HG03575 (cell line): ENCODE measurements around the gene ANGPT4.

ENCODE experiments used
- ATAC-seq: cut with Tn5 transposase; IDR thresholded peaks from one replicate; pipeline ENCODE4 v1.9.1; 2021; ENCODE audit not compliant: unreplicated experiment, insufficient number of reproducible peaks, low FRiP score; ENCODE audit errors: extremely low read depth

ANGPT4 gene

DNA sequence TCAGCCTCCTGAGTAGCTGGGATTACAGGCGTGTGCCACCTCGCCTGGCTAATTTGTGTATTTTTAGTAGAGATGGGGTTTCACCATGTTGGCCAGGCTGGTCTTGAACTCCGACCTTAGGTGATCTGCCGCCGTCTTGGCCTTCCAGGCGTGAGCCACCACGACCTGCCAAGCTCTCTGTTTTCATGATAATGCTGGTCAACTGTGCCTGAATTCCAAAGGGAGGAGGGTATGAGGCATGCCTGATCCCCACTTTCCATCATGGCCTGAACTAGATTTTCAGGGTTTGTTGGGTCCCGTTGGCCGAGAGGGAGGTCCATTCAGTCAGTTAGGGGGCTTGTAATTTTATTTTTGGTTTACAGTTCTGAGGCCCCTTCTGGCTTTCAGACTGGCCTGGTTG, 28.0 kb upstream of the ANGPT4 start:
- ATAC-seq = no peak

DNA sequence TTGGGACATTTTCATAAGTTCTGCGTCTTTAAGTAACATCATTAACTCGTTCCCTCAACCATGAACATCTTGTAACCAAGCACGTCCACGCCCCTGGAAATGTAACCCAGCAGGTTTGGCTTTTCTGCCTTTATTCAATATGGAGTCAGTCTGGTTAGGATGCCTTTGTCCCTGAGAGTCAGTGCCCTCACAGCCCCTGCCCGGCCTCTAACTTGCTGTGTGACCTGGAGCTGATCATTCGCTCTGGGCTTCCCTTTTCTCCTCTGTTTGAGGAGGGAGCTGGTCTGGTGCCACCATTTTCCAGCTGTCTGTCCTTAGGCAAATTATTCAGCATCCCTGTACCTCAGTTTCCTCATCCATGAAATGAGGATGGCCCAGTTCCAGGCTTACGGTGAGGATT, 26.5 kb upstream of the ANGPT4 start:
- no peak for ATAC-seq

DNA sequence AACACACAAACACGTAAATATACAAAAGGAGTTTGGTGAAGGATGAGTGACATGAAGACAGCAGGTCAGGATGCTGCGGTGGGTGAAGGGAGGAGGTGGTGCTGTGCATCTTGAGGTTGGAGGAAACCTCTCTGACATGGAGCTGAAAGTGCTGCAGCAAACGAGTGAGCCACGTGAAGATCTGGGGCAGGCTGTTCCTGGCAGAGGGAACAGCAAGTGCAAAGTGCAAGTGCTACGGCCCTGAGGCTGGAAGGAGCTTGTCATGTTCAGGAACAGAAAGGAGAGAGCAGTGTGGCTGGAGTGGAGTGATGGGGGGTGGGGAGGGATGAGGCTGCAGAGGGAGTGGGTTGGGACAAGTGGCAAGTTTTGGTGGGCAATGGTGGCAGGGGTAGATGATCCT, 24.8 kb upstream of the ANGPT4 start:
- no peak for ATAC-seq

DNA sequence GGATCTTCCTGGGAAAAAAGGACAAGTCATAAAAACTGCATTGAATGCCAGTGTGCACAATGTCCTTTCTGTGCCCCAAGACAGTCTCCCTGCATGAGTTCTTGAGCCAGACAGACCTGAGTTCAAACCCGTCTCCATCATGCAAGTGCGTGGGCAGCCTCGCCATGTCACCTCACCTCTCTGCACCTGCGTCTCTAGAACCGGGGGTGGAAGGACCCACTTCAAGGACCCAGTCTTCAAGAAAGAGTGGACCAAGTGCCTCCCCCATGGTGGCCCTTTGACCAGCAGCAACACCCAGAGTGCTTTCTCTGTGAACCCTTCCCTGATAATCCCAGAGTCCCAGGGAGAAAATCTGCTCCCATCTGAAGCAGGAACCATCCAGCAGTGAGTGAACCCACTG, 23.5 kb upstream of the ANGPT4 start:
- ATAC-seq = no peak

DNA sequence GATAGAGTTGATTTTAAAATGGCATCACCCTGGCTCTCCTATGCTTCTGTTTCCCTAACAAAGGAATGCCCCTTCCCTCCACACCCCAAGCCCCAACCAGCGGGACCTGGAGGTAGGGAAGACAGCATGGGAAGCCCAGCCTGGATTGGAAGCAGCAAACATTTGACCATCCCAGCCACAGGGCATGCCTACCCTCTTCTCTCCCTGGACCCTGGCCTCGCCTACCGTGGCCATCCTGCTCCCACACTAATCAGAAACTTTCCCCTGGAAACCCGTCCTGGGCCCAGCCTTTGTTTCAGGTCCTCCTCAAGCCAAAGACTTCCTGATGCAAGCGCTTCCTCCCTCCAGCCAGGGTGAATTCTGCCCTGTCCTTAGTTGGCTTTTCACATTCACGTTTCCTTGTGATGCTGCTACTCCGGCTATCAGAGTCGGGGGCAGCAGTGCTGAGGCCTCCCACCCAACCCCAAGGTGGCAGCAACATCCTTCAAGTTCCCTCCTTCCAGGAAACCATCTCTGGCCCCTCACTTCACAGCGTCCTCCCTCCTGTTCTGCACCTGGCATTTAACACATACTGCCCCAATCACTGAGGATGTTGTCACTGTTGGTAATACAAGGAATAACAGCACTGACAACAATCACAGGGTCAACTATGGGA, 18.2 kb upstream of the ANGPT4 start:
- no peak for ATAC-seq

DNA sequence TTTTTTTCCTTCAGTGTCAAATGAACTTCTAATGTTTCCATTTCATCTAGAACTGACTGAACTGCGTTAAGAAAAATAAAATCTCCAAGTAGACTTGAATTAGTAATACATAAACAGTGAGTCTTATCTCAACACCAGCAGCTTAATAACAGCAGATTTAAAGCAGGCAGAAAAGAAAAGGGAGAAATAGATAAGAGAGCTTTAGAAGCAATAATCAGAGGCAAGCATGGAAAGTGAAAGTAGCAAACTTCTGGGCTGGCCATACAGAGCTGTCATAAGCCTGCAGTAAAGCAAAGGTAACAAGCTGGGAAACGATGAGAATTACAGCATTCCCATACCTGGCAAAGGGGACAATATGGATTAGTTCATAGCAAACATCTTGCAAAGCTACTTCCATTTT, 16.9 kb upstream of the ANGPT4 start:
- ATAC-seq = no peak

DNA sequence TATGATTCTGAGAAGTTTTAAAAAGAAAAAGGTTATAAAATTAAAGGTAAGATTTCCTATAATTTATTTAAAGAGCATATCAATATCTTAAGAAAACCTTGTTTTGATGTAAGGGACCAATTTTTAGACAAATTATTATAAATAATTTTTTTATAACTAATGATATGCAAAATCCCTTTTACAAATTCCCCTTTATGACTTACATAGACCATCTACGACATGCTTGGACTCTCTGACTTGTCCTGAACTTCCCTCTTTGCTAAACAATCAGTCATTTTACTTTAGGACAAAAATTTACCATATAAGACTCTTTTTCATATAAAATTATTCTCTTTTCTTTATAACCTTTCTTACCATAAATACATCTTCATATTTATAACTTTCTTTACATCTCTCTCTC, 15.3 kb upstream of the ANGPT4 start:
- ATAC-seq = no peak

DNA sequence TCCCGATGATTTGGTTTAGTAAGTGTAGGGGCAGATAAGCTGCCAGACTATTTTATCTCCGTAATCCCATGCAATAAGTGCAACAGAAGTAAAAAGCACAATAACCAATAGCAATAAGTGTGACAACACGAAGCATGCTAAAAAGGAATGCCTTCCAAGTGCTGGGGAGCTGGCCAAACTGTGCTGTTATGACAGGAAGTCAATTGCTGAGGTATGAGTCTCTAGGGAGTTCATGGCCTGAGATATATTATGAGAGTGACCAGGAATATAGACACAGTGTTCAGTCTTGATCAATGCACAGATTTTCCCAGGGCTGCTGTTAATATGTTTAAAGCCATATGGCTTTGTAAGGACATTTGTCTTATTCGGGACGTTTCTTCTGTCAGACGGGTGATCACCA, 10.5 kb upstream of the ANGPT4 start:
- ATAC-seq = no peak

DNA sequence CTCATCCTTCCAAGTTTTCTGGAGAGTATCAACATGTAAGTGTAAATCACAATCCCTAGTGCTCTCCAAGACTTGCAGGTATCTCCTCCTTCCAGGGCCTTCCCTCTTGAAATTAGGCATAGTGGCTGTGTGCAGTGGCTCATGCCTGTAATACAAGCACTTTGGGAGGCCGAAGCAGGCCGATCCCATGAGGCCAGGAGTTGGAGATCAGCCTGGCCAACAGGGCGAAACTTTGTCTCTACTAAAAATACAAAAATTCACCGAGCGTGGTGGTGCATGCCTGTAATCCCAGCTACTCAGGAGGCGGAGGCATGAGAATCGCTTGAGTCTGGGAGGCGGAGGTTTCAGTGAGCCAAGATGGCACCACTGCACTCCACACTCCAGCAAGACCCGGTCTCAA, 9.4 kb upstream of the ANGPT4 start:
- ATAC-seq = no peak

DNA sequence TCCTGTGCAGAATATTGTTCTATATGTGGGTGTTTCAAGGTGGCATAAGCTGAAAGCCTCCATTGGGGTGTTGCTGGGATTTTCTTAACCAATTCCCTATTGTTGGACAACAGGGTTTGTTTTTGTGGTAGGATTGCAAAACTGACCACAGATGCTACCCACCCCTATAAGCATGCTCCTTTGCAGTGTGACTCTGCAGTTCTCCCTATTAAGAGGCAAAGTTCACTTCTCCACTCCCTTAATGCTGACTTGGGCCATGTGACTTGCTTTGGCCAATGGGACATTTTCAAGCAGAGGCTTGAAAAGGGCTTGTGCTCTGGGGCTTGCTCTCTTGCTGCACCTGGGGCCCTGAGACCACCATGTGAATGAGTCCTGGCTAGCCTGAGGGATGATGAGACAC, 8.5 kb upstream of the ANGPT4 start:
- no peak for ATAC-seq

DNA sequence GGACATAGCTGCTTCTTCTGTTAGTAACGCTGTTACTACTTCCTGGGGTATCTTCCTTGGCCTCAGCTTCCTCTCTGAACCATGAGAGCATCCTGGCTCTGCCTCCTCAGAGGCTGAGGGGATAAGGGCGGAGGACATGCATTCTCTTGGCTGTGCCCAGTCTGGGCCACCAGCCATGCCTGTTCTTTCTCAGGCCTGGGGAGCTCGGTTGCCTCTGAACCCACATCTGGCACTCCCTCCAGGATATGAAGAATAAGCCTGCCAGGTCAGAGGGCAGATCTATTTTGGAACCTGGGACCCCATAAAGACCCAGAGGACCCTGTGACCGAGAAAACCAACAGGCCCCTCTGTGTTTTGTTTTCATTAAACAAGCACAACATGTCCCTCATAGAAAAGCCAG, 6.6 kb upstream of the ANGPT4 start:
- ATAC-seq = no peak

DNA sequence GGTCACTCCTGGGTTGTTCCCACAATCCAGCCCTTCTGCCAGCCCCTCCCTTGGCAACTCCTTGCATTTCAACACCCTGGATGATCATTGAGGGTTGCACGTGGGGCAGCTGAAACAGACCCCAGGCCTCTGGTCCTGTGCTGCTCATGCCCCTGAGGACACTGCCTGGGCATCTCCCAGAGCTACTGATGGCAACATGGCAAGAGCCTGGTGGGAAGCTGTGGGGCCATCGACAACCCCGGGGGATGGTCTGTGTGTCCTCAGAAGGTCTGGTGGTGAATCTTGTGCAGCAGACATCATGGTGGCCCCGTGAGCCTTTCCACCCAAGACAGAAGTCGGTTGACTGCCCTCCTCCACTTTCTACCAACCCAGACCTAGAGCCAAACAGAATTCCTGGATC, 4.9 kb upstream of the ANGPT4 start:
- ATAC-seq = no peak

DNA sequence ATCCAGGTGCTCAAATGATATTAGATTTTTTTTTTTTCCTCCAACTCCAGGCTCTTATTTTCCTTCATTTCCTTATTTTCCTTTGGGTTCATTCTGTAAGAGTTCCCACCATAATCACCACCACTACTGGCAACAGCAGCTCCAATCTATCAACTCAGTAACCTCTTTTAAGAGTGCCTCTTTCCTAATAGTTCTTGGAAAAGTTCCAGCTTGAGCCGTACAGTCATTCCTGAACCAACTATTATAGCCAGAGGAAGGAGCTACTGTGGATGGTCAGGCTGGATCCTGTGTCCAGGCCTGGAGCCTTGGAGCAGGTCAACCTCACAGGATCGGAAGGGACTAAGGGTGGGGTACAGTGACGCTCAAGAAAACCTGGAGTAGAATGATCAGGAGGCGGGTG, 4.2 kb upstream of the ANGPT4 start:
- no peak for ATAC-seq

DNA sequence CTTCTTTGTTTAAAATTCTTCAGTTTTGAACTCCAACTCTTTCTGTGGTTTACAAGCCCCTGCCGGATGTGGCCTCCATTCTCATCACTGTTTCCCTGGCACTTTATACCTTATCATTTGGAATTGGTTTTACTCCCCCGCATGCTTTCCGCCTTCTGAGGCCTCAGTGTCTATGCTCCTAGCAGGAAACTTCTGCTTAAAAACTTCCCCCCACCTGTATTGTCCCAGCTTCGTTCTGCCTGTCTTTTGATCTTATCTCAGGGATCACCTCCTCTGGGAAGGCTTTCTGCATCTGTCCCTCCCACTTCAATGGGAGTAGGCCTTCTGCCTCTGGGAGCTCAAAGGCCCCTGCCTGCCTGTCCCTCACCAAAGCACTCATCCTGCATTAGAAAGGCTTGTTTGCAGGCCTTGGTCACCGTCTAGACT, 3.4 kb upstream of the ANGPT4 start:
- no peak for ATAC-seq

DNA sequence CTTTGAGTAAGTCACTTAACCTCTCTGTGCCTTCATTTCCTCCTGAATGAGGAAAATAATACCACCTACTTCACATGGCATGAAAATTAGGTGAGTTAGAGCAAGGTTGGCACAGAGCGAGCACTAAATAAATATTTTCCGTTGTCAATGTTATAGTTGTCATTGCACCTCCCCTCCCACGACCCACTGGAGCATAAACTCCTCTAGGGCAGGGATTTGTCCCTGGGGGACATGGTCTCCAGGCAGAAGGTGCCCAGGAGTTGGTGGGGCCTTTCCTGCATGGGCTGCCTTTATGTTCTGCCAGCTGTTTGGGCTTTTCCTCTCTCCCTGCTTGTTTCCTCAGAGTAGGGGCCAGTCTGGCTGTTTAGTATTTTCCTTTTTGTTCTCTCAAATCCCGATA, 1.3 kb upstream of the ANGPT4 start:
- no peak for ATAC-seq

DNA sequence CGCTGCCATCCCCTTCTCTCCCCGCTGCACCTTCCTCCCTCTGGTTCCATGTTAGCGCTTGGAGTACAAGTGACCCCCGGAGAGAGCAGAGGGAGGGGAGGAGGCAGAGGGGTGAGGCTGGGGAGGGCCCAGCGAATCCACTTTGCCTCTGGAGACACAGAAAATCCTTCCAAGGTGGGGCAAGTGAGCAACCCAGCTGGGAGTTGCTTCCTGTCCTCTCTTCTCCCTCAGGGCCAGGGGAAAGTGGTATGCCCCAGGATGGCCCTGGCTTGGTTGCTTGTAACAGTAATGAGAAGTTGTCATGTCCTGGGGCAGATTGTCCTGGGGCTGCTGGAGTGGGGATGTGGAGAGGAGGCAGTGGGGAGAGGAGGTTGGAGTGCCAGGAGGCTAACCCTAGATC, 691 bp upstream of the ANGPT4 start:
- ATAC-seq = no peak

DNA sequence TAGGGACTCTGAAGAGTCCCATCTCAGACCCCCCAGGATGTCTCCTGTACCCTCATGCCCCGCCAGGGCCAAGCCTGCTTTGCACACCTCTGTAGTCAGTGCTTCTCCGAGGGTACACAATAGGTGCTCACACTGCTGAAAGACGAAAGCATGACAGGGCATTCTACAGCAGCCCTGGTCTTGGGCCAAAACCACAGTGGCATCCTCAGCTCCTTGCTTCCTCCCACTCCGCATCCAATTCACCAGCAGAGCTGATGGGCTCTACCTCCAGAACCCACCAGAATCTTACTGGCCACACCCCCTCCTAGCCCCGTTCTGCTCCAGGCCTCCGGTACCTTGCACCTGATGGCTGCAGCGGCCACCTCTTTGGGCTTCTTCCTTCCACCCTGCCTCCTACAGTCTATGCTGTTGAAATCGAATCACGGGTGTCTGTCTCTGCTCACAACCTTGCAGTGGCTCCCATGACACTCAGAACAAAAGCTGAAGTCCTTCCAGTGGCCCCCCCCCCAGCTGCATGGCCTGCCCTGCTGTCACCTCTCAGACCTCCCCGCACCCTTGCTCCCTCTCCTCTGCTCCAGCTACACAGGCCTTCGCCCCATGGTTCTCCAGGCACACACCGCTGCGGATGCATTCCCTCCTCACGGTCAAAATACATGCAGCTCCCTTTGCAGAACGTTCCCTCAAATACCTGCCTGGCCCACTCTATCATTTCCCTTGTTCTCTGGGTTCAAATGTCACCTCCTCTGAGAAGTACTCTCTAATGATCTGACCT, 1.2 kb downstream of the ANGPT4 start:
- ATAC-seq = no peak

DNA sequence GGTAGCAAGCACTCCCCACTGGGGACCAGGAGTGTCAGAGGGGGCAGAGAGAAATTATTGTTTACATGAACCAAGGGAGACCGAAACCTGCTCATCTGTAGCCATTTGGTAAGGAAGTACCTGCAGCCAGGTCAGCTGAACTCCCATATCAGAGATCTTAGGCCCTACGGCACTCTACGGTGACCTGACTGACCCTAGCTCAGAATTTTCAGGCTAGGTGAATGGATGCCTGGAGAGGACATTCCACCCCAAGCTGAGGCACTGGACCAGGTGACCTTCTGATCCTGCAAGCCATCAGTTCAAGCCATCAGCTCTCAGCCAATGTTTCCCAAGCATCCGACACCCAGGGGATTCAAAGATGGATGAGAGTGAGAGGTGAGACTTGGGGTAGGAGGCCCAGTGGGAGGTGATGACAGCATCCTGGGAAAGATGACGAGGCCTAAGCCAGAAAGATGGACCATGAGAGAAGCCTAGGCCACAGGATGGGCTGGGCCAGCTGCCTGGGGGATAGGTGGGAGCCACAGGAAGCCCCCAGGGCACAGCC, 2.8 kb downstream of the ANGPT4 start:
- ATAC-seq = no peak

DNA sequence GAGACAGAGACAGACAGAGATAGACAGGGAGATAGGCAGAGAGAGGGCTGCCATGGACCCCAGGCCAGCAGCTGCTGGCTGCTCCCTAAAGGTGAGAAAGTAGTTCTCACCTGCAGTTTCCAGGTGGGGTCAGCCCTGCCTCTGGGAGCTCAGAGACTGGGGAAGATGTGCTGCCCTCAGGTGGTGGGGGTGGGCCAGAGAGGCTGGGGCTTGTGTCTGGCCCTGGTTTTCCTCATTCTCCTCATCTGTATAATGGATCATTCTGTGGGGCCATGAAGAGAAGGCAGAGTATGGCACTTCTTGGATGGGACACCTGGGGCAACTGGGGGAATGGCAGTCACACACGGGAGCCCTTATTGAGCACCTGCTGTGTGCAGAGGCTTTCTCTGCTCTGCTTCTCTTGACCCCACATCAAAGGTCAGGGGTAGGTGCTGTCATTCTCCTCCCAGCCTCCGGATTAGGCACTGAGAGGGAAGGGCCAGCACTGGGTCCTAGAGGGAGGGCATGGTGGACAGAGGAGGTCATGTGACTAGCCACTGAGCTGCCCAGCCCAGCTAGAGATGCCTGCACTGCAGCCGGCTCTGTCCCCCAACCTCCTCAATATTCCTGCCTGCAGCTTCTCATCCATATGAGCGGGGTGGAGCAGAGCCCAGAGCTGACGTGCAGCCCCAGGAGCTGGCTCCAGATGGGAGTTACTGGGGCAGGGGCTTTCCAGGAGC, 4.1 kb downstream of the ANGPT4 start:
- no peak for ATAC-seq
